OCI-LY3 (cell line): ENCODE data around the gene SUMO4.

Experiments used
- CTCF ChIP-seq: fragments of 200-600, 300-600 bp; sonication (generic); IDR thresholded peaks from 2 replicates; pipeline ENCODE4 v1.5.1; 2014; ENCODE audit warnings: antibody characterized with exemption, low read length, low read depth
- EZH2phosphoT487 ChIP-seq: fragments of 200-600 bp; shearing (Covaris generic); IDR thresholded peaks from 2 replicates; pipeline ENCODE4 v1.6.1; 2018; ENCODE audit warnings: antibody characterized with exemption, mixed run types, low read depth

DNA sequence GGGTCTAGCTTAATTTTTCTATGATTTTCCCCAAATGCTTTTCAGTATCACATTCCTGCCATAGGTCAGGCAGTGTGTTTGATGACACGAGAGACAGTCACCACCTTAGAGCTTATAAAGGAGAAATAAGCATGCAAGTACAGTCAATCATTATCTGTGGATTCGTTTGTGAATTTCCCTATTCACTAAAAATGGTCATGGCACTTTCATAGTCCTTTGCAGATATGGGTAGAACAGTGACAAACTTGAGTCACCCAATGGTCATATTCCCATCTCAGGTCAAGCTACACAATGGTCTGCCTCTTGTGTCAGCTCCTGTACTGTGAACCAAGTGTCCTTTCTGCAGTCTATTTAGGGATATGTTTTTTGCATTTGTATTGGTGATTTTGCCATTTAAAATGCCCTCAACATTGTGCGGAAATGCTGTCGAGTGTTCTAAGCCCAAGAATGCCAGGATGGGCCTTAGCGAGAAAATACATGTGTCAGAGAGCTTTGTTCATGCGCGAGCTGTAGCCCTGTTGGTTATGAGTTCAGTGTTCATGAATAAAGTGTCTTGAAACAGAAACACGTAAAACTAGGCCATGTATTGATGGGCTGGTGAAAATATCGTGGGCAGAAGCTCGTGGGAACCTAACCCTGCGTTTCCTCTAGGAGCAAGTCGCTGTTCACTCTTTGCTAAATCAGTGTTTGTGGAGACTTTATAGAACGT, 19.8 kb downstream of the SUMO4 start:
- TF ChIP-seq CTCF: no peak
- TF ChIP-seq EZH2phosphoT487: no peak
